ENCODE measurements around the gene CEMIP.

CEMIP gene

DNA sequence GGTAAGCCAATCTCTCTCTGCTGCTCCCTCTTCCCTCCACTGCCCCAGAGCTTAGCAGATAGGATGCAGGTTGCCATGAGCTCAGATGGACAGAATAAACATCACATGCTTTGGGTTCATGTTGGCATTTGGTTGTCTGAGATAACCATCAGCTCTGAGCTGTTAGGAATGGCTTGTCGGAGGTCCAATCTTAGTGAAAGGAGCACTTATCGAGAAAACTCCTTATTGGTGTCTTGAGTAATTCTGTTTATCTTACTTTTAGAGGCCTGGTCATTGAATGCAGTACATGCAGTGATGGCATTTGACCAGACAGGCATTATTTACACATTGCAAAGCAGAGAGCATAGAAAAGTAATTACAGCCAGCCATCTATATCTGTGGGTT is 99.7 kb downstream of the CEMIP start:
- no peaks in the 10 kb centered on the region for H3K36me3 ChIP-seq (ENCODE audit: control insufficient read depth in 2 of 2, insufficient read depth in 1 of 2, low read length in 2 of 2)
- no peaks in the 10 kb centered on the region for H3K4me1 ChIP-seq (ENCODE audit: control insufficient read depth, insufficient read depth, low read length)
- TF ChIP-seq ZFP41 (tag by site-specific recombination; IDR thresholded peaks at IDR 0.05; ENCODE audit: borderline replicate concordance) = no peak
- no peak for TF ChIP-seq HOXC10 (CRISPR knock-in tag; IDR thresholded peaks at IDR 0.05)
- TF ChIP-seq, protein P1, sequence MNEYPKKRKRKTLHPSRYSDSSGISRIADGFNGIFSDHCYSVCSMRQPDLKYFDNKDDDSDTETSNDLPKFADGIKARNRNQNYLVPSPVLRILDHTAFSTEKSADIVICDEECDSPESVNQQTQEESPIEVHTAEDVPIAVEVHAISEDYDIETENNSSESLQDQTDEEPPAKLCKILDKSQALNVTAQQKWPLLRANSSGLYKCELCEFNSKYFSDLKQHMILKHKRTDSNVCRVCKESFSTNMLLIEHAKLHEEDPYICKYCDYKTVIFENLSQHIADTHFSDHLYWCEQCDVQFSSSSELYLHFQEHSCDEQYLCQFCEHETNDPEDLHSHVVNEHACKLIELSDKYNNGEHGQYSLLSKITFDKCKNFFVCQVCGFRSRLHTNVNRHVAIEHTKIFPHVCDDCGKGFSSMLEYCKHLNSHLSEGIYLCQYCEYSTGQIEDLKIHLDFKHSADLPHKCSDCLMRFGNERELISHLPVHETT (tag by site-specific recombination; IDR thresholded peaks at IDR 0.05) = no peak
- TF ChIP-seq ZNF624 (tag by site-specific recombination; IDR thresholded peaks at IDR 0.05) = no peak
- TF ChIP-seq ZNF221 (tag by site-specific recombination; IDR thresholded peaks at IDR 0.05; ENCODE audit: borderline replicate concordance) = no peak
- TF ChIP-seq ZNF664 (tag by site-specific recombination; IDR thresholded peaks at IDR 0.05) = no peak
- no peak for TF ChIP-seq ZNF416 (tag by site-specific recombination; IDR thresholded peaks at IDR 0.05)
- TF ChIP-seq HOXA7 (CRISPR knock-in tag; IDR thresholded peaks at IDR 0.05; ENCODE audit: borderline replicate concordance) = no peak
- CTCF ChIA-PET = interaction anchor here (2.0 kb wide), 1 partner anchor 91 kb away, joined by 4 read pairs; no protein-coding TSS in a partner anchor
- POLR2A ChIA-PET = no interaction called here
- no peak overlapping the region for H3K27ac ChIP-seq (ENCODE audit: extremely low read depth, low read depth, low read length)
- no peaks in the 10 kb centered on the region for H3K9me3 ChIP-seq (ENCODE audit: control insufficient read depth, insufficient read depth, low read depth, low read length)
- no peak overlapping the region for H3K4me3 ChIP-seq (ENCODE audit: low read depth, low read length)

DNA sequence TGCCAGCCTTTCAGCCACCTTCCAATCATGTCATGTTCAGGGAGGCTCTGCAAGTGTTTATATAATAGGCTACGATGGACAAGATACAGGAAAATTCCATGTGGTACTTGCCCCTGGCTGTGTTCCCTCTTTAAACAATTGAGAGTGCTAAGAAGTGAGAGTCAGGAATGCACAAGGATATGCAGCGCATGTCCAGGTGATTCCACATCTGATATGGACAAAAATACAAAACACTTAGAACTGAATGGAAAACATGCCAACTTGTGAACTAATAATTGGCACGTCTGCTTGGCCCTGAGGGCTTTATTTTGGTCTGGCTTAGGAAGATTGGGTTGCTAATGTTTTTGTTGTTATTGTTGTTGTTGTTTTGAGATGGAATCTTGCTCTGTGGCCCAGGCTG is 100.9 kb downstream of the CEMIP start:
- ChIA-PET CTCF (no interaction called here), POLR2A (no interaction called here)
- Histone ChIP-seq H3K27ac (ENCODE audit: extremely low read depth, low read depth, low read length) (no peak overlapping the region), H3K4me3 (ENCODE audit: low read depth, low read length) (no peak overlapping the region), H3K4me1 (ENCODE audit: control insufficient read depth, insufficient read depth, low read length) (no peaks in the 10 kb centered on the region), H3K9me3 (ENCODE audit: control insufficient read depth, insufficient read depth, low read depth, low read length) (no peaks in the 10 kb centered on the region), H3K36me3 (ENCODE audit: control insufficient read depth in 2 of 2, insufficient read depth in 1 of 2, low read length in 2 of 2) (no peaks in the 10 kb centered on the region)
- TF ChIP-seq, protein P2, sequence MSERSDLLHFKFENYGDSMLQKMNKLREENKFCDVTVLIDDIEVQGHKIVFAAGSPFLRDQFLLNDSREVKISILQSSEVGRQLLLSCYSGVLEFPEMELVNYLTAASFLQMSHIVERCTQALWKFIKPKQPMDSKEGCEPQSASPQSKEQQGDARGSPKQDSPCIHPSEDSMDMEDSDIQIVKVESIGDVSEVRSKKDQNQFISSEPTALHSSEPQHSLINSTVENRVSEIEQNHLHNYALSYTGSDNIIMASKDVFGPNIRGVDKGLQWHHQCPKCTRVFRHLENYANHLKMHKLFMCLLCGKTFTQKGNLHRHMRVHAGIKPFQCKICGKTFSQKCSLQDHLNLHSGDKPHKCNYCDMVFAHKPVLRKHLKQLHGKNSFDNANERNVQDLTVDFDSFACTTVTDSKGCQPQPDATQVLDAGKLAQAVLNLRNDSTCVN (tag by site-specific recombination; optimal IDR thresholded peaks at IDR 0.05) = no peak
- TF ChIP-seq ZFP37 (tag by site-specific recombination; IDR thresholded peaks at IDR 0.05) = no peak
- TF ChIP-seq ZNF830 (tag by site-specific recombination; IDR thresholded peaks at IDR 0.05; ENCODE audit: low read depth) = no peak
- no peak for TF ChIP-seq ZNF747 (tag by site-specific recombination; IDR thresholded peaks at IDR 0.05)
- TF ChIP-seq, protein P3, sequence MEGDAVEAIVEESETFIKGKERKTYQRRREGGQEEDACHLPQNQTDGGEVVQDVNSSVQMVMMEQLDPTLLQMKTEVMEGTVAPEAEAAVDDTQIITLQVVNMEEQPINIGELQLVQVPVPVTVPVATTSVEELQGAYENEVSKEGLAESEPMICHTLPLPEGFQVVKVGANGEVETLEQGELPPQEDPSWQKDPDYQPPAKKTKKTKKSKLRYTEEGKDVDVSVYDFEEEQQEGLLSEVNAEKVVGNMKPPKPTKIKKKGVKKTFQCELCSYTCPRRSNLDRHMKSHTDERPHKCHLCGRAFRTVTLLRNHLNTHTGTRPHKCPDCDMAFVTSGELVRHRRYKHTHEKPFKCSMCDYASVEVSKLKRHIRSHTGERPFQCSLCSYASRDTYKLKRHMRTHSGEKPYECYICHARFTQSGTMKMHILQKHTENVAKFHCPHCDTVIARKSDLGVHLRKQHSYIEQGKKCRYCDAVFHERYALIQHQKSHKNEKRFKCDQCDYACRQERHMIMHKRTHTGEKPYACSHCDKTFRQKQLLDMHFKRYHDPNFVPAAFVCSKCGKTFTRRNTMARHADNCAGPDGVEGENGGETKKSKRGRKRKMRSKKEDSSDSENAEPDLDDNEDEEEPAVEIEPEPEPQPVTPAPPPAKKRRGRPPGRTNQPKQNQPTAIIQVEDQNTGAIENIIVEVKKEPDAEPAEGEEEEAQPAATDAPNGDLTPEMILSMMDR (tag by site-specific recombination; IDR thresholded peaks at IDR 0.05) = no peak

DNA sequence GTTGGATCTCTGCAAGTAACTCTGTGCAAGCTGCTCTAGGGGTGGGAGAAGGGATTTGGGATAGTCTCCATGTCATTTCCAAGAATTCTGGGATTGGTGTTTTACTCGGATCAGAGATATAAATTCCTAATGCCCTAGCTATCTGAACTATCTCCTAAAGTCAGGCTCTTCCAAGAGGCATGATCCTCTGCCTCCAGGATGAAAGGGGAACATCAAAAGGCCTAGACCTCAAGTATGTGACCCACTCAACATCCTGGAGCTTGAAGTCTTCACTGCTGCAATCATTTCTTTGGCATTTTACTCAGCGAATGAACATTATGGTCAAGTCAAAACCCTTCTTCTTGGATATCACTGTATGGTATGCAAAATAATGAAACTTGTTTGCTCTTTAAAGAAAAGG is 104.5 kb downstream of the CEMIP start:
- no peak overlapping the region for H3K4me3 ChIP-seq (ENCODE audit: low read depth, low read length)
- ChIA-PET CTCF (interaction anchor here (0.6 to 0.8 kb wide), 3 partner anchors 19 to 898 kb away, joined by 3 to 5 read pairs (median 3); no protein-coding TSS in a partner anchor), POLR2A (no interaction called here)
- no peaks in the 10 kb centered on the region for H3K36me3 ChIP-seq (ENCODE audit: control insufficient read depth in 2 of 2, insufficient read depth in 1 of 2, low read length in 2 of 2)
- peaks cover 4% of the 10 kb centered on the region; the same call in 1 of the 2 replicates for H3K4me1 ChIP-seq (ENCODE audit: control insufficient read depth, insufficient read depth, low read length)
- H3K27ac ChIP-seq (ENCODE audit: extremely low read depth, low read depth, low read length) = no peak overlapping the region
- no peaks in the 10 kb centered on the region for H3K9me3 ChIP-seq (ENCODE audit: control insufficient read depth, insufficient read depth, low read depth, low read length)
- TF ChIP-seq ZNF677 (tag by site-specific recombination; IDR thresholded peaks at IDR 0.05) (no peak), ZNF114 (tag by site-specific recombination; IDR thresholded peaks at IDR 0.05) (no peak), ZNF274 (IDR thresholded peaks at IDR 0.05; ENCODE audit: low read length) (no peak), ZNF274 (tag by site-specific recombination; IDR thresholded peaks at IDR 0.05; ENCODE audit: borderline replicate concordance) (no peak), ZFP41 (tag by site-specific recombination; IDR thresholded peaks at IDR 0.05; ENCODE audit: borderline replicate concordance) (no peak), ZNF600 (tag by site-specific recombination; IDR thresholded peaks at IDR 0.05) (no peak), ZNF514 (tag by site-specific recombination; IDR thresholded peaks at IDR 0.05) (no peak), ZNF221 (tag by site-specific recombination; IDR thresholded peaks at IDR 0.05; ENCODE audit: borderline replicate concordance) (no peak), GFI1B (tag by site-specific recombination; IDR thresholded peaks at IDR 0.05) (no peak), YY2 (tag by site-specific recombination; IDR thresholded peaks at IDR 0.05) (no peak)
- TF ChIP-seq, protein P3 (tag by site-specific recombination; IDR thresholded peaks at IDR 0.05) = no peak
- TF ChIP-seq, protein P1 (tag by site-specific recombination; IDR thresholded peaks at IDR 0.05) = no peak

Measured in HEK293 (cell line).